Stimulated activated memory B cell treated with anti-CD40 and anti-IgM and Interleukin-4, amounts not matched to agents 10 μg/mL and 1 μg/mL and 100 μg/mL, for 72 hours (primary cell): ENCODE data around the gene KDSR.

ENCODE experiments used
- ATAC-seq: fragments of 150-1000 bp; cut with Tn5 transposase; 2 replicates; pipeline ENCODE4 v1.10.0; 2021
- H3K27ac Mint-ChIP-seq: one replicate; pipeline ENCODE4 v1.8.0; 2022; ENCODE audit warnings: mild to moderate bottlenecking, mixed read lengths
- H3K27me3 Mint-ChIP-seq: one replicate; pipeline ENCODE4 v1.8.0; 2022; ENCODE audit warnings: mixed read lengths
- H3K36me3 Mint-ChIP-seq: one replicate; pipeline ENCODE4 v1.8.0; 2022; ENCODE audit warnings: mixed read lengths
- H3K4me1 Mint-ChIP-seq: one replicate; pipeline ENCODE4 v1.8.0; 2022; ENCODE audit warnings: mixed read lengths
- H3K4me3 Mint-ChIP-seq: one replicate; pipeline ENCODE4 v1.8.0; 2022; ENCODE audit warnings: mild to moderate bottlenecking, moderate library complexity, mixed read lengths
- H3K9me3 Mint-ChIP-seq: one replicate; pipeline ENCODE4 v1.8.0; 2022; ENCODE audit warnings: mixed read lengths

Gene KDSR

DNA sequence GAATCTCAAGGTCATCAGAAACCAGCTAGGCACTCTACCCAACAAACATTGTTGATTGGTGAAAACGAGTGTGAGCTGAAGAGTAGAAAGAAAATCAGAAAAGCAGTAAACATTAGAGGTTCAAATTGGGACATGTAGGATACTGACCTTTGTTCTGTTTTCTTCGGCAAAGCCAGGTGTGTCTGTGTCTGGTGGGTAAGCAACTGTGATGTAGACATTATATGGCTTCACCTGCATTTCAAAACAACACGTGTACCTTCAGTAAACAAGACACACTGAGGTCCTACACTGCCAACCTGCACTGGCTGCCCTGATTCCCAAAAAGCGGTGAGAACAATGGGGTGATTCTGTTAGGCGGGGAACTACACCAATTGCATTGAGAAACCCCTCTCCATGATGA lies 22.7 kb downstream of the KDSR start:
- no peaks in the 10 kb centered on the region for H3K9me3 Mint-ChIP-seq
- H3K4me3 Mint-ChIP-seq = no peak overlapping the region
- H3K4me1 Mint-ChIP-seq = peaks cover 15% of the 10 kb centered on the region
- ATAC-seq = no peak
- no peaks in the 10 kb centered on the region for H3K27me3 Mint-ChIP-seq
- no peak overlapping the region for H3K27ac Mint-ChIP-seq
- peaks cover 65% of the 10 kb centered on the region for H3K36me3 Mint-ChIP-seq

DNA sequence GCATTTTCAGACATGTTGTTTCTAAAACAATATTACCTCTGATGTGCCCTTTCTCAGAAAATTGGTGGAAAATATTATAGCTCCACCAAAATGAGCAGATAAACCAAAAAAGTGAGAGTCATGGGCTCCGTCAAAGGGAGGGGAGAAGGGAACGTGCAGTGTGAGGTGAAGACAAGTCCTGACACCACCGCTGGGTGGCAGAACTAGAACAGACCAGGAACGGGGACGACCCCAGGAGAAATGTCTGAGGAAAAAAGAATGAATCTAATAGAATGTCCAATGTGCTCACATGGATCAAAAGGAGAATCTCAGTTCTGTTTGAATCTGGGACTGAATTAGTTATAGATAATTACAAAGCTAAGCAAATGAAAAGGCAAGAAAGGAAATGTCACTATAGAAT lies 24.8 kb downstream of the KDSR start:
- H3K4me1 Mint-ChIP-seq = peaks cover 8% of the 10 kb centered on the region
- peaks cover 79% of the 10 kb centered on the region for H3K36me3 Mint-ChIP-seq
- no peak for ATAC-seq
- H3K4me3 Mint-ChIP-seq = no peak overlapping the region
- no peak overlapping the region for H3K27ac Mint-ChIP-seq
- no peaks in the 10 kb centered on the region for H3K27me3 Mint-ChIP-seq
- H3K9me3 Mint-ChIP-seq = no peaks in the 10 kb centered on the region

DNA sequence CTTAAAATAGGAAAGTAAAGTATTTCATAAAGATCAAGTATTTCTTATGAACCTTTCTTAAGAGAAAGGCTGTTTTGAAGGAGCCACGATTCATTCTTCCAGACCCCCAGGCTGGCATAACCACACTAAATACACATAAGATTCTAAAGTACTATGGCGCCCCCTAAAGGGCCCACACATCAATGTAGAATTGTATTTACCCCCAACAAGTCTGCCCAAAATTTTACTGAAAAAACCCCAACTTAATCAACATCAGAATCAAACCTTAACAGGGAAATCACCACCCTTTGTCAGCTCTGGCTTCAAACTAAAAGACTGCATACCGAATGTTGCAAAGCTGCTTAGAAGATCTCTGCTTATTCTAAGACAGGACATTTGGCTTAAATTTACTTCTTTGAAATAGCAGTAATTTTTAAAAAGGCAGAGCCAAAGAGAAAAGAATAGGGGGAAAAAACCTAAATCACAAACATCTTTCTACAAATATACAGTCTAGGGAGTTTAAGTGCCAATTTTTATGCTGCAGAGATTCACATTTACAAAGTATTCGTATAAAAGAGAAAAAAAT lies 27.0 kb downstream of the KDSR start:
- no peaks in the 10 kb centered on the region for H3K9me3 Mint-ChIP-seq
- no peak overlapping the region for H3K27ac Mint-ChIP-seq
- H3K36me3 Mint-ChIP-seq = peaks cover 66% of the 10 kb centered on the region
- H3K4me1 Mint-ChIP-seq = peaks cover 4% of the 10 kb centered on the region
- no peaks in the 10 kb centered on the region for H3K27me3 Mint-ChIP-seq
- no peak overlapping the region for H3K4me3 Mint-ChIP-seq
- ATAC-seq = no peak

DNA sequence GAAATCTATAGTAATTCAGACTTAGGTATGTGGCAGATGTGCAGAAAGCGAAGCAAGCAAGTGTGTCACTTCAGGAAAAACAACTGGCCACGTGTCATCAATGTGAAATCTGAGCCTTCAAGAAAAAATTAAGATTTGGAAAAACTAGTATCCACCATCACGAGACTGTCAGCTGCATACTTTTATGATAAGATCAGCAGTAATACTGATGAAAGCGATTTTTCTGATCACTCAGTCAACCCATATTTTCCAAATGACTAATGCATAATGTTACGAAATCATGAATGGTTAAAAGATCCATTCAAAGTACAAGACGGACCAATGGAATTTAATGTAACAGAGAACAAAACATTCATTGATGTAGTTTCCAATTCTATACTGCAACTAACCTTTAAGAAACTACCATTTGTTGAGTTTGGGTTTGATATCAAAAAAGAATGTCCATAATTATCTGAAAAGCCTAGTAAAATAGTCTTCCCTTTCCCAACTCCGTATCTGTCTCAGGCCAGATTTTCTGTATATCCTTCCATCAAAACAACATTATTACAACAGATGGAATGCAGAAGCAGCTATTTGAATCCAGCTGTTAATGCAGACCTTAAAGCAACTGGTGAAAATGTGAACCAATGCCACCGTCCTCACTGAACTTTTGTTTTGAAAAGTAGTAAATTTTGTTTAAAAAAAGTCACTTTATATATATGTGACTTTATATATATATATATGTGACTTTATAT lies 30.5 kb downstream of the KDSR start:
- Mint-ChIP-seq H3K36me3 (peaks cover 65% of the 10 kb centered on the region), H3K4me3 (no peak overlapping the region), H3K27me3 (no peaks in the 10 kb centered on the region), H3K27ac (no peak overlapping the region), H3K4me1 (no peaks in the 10 kb centered on the region), H3K9me3 (no peaks in the 10 kb centered on the region)
- no peak for ATAC-seq

DNA sequence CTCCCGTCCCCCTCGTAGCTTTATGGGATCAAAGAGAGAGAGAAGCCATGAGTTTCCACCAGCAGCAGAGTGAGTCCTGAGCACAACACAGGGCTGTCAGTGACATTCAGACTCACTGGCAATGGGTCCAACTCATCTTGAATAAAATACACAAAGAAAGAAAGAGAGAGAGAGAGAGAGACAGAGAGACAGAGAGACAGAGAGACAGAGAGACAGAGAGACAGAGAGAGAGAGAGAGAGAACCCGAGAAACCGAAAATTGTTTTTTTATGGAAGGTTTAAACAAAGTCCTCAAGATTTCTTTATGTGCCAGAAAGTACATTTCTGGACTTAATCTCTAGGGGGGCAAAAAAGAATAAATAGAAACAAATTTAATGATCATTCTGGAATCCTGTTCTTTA lies 35.9 kb downstream of the KDSR start:
- Mint-ChIP-seq H3K4me3 (no peak overlapping the region), H3K27ac (no peak overlapping the region), H3K36me3 (peaks cover 44% of the 10 kb centered on the region), H3K9me3 (no peaks in the 10 kb centered on the region), H3K4me1 (no peaks in the 10 kb centered on the region), H3K27me3 (no peaks in the 10 kb centered on the region)
- ATAC-seq = no peak

DNA sequence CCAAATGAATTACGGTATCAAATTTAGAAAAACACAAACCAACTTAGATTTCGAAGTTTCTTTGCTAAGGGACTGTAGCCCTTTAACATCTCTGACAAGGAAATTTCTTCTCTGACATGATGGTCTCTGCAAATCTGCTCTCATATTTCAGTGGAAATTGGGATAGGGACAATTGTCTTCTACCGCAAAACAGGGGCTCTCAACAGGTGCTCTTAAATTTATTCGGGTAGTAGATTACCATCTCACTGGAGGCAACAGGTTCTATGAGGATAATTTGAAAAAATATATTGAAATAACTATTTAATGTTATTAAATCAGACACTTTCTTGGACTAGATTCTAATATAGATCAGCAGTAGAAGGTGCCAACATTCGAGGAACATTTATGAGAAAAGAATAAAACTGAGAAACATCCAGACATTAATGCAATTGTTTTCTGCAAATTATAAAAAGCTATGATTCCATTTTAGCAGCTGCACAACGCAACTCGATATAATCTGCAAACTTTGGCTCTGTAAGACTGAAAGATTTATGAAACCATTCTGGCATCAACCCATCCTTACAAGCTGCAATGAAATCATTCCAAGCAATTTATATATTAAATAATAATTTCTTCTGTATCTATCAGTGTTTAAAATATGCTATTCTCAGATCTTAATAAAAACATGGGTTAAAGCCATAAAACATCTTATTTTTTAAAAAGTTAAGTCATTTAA lies 37.4 kb downstream of the KDSR start:
- no peak overlapping the region for H3K27ac Mint-ChIP-seq

DNA sequence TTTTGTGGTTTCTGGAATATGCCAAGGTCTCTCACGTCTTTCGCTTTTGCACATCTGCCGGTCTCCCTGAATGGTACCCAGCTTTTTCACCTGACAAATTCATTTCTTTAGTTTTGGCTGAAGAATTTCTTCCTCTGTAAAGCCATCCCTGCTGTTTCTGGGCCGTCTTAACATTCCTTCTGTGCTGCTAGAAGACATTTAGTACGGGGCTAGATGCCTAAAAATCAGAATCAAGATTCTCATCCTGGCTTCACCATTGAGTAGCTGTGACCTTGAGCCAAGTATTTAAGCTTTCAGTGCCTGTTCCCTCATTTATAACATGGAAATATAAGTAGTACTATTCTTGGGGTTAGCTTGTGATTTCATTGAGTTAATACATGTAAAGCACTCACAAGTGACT lies 41.0 kb downstream of the KDSR start:
- Mint-ChIP-seq H3K36me3 (peaks cover 8% of the 10 kb centered on the region), H3K4me3 (no peak overlapping the region), H3K9me3 (no peaks in the 10 kb centered on the region), H3K27me3 (no peaks in the 10 kb centered on the region), H3K4me1 (peaks cover 21% of the 10 kb centered on the region), H3K27ac (no peak overlapping the region)
- no peak for ATAC-seq

More for the DNA sequence above, 37.4 kb downstream of the KDSR start:
- H3K9me3 Mint-ChIP-seq = no peaks in the 10 kb centered on the region
- H3K4me1 Mint-ChIP-seq = no peaks in the 10 kb centered on the region
- H3K27me3 Mint-ChIP-seq = no peaks in the 10 kb centered on the region
- ATAC-seq = no peak
- H3K4me3 Mint-ChIP-seq = no peak overlapping the region
- peaks cover 40% of the 10 kb centered on the region for H3K36me3 Mint-ChIP-seq

DNA sequence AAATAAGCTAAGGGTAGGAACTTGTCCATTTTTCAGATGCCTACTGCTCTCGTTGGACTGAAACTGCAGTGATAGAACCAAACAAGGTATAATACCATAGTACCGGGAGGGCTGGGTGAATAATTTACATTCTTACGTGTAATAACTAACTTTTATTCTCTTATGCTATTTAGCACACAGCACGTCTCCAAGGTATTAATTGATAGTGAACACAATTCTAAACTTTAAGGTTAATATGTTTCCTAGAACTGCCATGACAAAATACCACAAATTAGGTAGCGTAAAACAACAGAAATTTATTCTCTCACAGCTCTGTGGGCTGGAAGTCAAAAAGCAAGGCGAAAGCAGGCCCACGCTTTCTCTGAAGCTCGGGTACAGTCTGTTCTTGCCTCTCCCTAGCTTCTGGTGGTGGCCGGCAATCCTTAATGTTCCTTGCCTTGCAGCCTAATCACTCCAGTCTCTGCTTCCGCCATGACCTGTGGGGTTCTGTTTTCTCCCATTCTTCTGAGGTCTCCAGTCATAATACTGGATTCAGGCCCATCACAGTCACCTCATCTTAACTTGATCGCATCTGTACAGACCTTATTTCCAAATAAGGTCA lies 41.8 kb downstream of the KDSR start:
- H3K9me3 Mint-ChIP-seq = no peaks in the 10 kb centered on the region
- H3K27me3 Mint-ChIP-seq = no peaks in the 10 kb centered on the region
- no peak for ATAC-seq
- peaks cover 26% of the 10 kb centered on the region for H3K4me1 Mint-ChIP-seq
- no peak overlapping the region for H3K27ac Mint-ChIP-seq
- H3K36me3 Mint-ChIP-seq = peaks cover 2% of the 10 kb centered on the region
- no peak overlapping the region for H3K4me3 Mint-ChIP-seq

DNA sequence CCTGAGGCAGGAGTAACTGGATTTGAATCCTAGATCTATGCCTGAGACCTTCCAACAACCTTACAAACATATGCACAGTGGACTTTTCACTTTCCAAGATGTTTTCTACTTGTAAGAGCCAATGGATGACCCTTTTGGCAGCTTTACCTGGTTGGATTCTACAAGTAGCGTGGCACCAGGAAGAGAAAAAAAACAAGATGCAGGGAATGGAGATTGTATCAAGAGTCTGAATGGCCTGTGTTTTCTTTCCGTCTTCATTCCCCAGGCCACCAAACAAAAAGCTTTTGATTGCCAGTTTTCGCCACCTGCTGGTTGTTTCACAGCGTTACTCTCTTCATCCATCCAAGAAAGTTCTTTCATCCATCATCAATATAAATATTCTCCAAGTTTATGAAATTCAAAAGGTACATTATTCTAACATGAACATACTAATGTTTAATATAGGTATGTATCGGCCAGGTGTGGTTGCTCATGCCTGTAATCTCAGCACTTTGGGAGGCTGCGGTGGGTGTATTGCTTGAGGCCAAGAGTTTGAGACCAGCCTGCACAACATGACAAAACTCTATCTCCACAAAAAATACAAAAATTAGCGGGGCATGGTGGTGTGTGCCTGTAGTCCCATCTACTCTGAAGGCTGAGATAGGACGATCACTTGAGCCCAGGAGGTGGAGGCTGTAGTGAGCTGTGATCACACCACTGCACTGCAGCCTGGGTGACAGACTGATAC lies 43.9 kb downstream of the KDSR start:
- peak overlapping the region; percentile 24 for H3K27ac Mint-ChIP-seq

DNA sequence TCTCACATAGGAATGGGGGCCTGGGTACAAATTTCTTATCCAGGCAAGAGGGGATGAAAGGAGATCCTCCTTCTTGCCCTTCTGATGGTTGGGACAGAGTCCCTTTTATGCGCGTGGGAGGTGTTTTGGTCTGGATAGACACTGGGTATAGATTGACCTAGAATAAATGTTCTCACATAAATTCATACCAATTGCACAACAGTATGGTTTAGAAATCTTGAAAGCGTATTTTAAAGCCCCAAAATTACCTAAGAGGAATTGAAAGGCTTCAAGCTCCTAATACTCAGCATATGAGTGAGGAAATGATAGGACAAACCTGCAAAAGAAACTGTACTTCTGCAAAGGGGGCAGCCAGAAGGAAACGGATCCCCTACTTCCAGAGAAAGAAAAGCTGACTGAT lies 44.8 kb downstream of the KDSR start:
- ATAC-seq = no peak
- no peaks in the 10 kb centered on the region for H3K9me3 Mint-ChIP-seq
- peaks cover 22% of the 10 kb centered on the region for H3K36me3 Mint-ChIP-seq
- H3K4me3 Mint-ChIP-seq = no peak overlapping the region
- peaks cover 26% of the 10 kb centered on the region for H3K4me1 Mint-ChIP-seq
- H3K27me3 Mint-ChIP-seq = no peaks in the 10 kb centered on the region
- H3K27ac Mint-ChIP-seq = peak overlapping the region; percentile 24

More for the DNA sequence above, 43.9 kb downstream of the KDSR start:
- ATAC-seq = no peak
- Mint-ChIP-seq H3K4me3 (no peak overlapping the region), H3K4me1 (peaks cover 26% of the 10 kb centered on the region), H3K36me3 (peaks cover 13% of the 10 kb centered on the region), H3K9me3 (no peaks in the 10 kb centered on the region), H3K27me3 (no peaks in the 10 kb centered on the region)

DNA sequence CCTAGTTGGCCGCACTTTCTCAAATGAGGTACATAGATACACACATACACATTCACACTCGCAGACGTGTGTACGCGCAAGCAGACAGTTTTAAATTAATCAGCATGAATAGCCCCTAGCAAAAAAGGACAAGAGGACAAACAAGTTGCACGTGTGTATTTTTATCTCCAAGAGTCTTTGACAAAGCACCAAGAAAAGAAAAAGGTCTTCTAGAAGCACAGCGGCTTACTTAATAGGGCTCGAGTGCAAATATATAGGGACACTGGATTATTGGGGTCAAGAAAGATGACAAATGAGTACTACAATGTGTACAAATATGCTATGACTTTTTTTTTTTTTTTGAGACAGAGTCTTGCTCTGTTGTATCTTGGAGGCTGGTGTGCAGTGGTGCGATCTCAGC lies 45.7 kb downstream of the KDSR start:
- no peaks in the 10 kb centered on the region for H3K27me3 Mint-ChIP-seq
- peak overlapping the region; percentile 92 for H3K27ac Mint-ChIP-seq
- peaks cover 28% of the 10 kb centered on the region for H3K36me3 Mint-ChIP-seq
- peak overlapping the region; percentile 95 for H3K4me3 Mint-ChIP-seq
- ATAC-seq = no peak
- H3K9me3 Mint-ChIP-seq = no peaks in the 10 kb centered on the region
- H3K4me1 Mint-ChIP-seq = peaks cover 32% of the 10 kb centered on the region

DNA sequence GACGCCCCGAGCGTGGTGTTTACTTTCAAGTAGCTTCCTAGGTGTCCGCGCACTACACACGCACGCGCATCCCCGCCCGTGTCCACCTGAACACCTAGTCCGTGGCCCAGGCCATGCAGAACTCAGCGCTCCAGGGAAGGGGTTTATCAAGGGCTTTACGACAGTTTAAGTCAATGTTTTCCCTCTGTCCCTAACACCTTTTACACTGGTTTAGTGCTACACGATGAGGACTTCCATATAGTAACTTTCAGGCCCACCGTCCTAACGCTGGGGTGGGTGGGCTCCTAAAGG lies 46.1 kb downstream of the KDSR start:
- Mint-ChIP-seq H3K27ac (peak overlapping the region; percentile 92), H3K9me3 (no peaks in the 10 kb centered on the region), H3K36me3 (peaks cover 30% of the 10 kb centered on the region), H3K27me3 (no peaks in the 10 kb centered on the region), H3K4me1 (peaks cover 34% of the 10 kb centered on the region), H3K4me3 (peak overlapping the region; percentile 95)
- no peak for ATAC-seq

DNA sequence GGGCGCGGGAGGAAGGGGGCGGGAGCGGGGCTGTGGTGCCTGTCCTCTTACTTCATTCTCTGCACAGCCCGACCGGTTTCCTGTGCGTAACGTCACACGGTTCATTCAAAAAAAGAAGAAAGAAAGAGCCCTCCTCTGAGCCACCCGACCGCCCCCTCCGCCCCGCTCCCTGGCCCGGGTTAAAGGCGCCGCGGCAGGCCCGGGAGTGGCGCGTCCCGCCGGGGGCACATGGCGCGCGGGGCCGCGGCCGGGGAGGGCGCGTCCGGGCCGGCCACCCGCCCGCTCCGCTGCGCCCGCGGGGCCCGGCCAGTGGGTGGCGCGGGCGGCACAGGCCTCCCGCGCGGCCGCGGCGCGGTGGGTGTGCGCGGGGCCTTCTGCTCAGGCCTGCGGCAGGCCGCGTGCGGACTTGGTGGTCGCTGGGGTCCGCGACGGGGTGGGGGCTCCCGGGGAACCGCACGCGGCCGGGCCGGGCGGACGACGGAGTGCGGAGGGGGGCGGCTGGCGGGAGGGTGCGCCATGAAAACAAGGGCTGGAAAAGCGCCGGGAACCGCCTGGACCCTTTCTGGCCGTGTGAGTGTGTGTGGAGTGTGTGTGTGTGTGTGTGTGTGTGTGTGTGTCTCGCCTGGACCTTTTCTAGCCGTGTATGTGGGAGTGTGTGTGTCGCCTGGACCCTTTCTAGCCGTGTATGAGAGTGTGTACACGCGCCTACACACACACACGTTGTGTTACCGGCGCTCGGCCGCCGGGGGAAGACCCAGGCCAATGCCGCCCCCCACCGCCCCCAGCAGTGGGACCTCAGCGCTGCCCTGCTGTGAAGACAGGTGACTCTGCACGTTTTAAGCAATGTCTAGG lies 46.7 kb downstream of the KDSR start:
- ATAC-seq = peak; percentile 88

DNA sequence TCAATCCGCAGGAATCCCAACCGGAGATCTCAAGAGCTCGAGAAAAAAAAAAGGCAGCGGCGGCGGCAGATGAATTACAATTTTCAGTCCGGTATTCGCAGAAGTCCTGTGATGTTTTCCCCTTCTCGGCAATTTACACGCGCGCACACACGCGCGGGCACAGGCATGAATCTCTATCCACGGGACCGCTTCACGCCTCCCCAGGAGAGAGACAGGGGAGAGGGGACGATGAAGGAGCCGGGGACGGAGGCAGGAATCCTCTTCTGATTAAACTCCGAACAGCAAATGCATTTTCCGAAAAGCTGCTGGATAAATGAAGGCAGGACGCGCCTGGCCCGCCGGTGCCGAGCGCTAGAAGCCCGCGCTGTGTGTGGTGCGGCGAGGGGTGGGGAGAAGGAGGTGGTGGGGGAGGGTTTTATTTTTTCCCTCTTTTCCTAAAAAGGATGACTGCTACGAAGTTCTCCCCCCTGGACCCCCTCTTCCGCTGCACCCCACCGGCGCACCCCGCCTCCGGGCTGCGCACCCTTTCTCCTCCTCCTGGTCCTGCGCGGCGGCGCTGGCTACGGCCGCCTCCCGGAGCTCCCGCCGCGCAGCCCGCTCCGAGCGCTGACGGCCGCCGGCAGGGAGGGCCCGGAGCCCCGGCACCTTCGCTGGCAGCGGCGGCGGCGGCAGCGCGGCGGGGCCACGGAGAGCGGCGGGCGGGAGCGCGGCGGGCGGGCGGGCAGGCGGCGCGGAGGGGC lies 47.5 kb downstream of the KDSR start, which contains the start of gene BCL2:
Gene BCL2, minus strand, starts transcription at position 387 of the 740 bp plus-strand sequence.
- peak; percentile 53 for ATAC-seq
- Mint-ChIP-seq H3K27ac (peak within 1 kb of the TSS; percentile 92), H3K9me3 (no peaks in the 10 kb centered on the region), H3K4me3 (peak within 1 kb of the TSS; percentile 99), H3K4me1 (peaks cover 48% of the 10 kb centered on the region), H3K36me3 (peaks cover 44% of the 10 kb centered on the region), H3K27me3 (no peaks in the 10 kb centered on the region)

More for the DNA sequence above, 46.7 kb downstream of the KDSR start:
- H3K36me3 Mint-ChIP-seq = peaks cover 36% of the 10 kb centered on the region
- no peaks in the 10 kb centered on the region for H3K9me3 Mint-ChIP-seq
- peaks cover 40% of the 10 kb centered on the region for H3K4me1 Mint-ChIP-seq
- H3K27ac Mint-ChIP-seq = peak overlapping the region; percentile 92
- no peaks in the 10 kb centered on the region for H3K27me3 Mint-ChIP-seq
- peak overlapping the region; percentile 95 for H3K4me3 Mint-ChIP-seq
